Measurements from ENCODE around the gene SYT1.

The SYT1 gene

DNA sequence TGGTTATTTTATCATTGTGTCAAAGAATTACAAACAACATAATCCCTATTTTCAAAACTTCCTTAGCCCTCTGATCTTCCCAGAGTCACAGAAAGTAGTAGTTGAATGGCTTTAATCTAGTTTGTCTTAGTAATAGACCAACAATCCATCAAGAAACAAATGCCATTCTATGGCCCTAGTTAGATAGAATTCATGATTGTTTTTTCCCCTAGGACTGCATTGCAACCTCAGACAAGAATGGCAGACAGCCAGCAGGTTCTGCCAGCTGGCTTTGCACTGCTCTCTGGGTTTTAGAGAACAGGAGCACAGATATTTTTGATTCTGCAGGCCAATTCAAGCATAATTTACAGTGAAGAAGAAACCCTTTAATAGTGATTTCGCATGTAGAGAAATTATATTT is 33.8 kb downstream of the SYT1 start:
- no peak for DNase-seq

DNA sequence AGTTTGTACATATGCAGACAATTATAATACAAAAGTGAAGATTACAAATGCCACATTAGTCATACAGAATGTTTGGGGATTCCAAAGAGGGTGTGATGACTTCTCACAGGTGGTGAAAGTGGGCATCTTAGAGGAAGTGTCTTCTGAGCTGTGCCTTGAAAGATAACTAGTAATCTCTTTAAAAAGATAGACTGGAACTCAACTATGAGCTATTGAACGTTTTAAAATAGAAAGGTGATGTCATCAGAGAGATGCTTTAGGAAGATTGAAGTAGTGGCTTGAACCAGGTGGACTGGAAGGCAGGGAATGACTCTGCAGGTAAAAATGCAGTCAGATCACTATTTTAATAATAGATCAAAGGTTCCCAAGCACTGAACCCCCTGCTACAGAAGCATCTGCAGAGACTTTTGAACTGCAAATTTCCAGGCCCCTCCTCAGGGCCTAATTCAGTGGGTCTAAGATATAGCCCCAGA is 50.3 kb downstream of the SYT1 start:
- no peak for DNase-seq

DNA sequence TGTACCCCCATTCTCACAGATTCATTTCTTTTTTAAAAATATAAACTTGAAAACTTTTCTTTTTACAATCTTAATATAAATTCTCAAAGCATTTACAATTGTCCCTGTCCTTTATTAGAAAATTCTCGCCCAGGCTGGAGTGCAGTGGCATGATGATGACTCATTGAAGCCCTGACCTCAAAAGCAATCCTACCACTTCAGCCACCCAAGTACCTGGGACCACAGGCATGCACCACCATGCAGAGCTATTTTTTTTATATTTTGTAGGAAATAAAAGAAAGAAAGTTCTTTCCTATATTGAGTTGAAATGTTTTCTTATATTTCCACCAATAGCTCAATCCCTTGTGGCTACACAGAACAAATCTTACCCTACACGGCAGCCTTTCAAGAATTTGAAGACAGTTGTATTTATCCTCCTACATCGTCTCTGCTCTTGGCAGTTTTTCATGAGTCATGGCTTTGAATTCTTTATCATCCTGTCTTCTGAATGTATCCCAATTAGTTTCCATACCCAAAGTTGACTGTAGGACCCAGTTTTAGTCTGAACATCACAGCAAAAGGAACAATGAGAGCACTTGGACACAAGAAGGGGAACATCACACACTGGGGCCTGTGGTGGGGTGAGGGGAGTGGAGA is 52.4 kb downstream of the SYT1 start:
- no peak for DNase-seq

DNA sequence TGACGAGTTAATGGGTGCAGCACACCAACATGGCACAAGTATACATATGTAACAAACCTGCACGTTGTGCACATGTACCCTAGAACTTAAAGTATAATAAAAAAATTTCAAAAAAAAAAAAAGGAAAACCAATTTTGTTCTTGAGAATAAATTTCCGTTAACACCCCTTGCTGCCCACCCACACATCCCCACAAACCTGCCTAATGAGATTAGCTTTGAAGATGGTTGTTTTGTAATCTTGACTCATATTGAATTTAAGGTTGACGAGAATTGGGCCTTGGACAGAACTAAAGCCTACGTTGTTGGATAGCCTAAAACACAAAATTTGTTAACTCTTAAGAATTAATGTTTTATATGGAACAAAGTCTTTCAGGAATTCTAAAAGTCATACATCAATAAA is 52.9 kb downstream of the SYT1 start:
- DNase-seq, result no peak

DNA sequence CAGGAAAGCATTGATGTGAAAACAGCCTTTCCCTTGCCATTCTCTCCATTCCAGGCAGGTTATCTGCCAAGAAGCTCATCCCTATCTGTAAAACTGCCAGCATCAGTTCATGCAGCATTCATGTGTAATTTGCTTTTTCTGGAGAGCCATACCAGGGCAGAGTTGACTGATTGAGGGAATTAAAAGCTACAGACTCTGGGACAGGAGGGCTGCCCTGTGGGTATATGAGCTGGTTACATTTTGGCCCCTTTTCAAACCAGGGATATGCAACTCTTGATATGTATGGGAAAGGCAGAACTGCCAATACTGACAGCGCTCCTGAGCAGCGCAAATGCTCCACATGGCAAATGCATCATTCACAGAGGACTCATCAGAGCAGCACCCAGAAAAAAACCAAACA is 53.7 kb downstream of the SYT1 start:
- DNase-seq, result no peak

DNA sequence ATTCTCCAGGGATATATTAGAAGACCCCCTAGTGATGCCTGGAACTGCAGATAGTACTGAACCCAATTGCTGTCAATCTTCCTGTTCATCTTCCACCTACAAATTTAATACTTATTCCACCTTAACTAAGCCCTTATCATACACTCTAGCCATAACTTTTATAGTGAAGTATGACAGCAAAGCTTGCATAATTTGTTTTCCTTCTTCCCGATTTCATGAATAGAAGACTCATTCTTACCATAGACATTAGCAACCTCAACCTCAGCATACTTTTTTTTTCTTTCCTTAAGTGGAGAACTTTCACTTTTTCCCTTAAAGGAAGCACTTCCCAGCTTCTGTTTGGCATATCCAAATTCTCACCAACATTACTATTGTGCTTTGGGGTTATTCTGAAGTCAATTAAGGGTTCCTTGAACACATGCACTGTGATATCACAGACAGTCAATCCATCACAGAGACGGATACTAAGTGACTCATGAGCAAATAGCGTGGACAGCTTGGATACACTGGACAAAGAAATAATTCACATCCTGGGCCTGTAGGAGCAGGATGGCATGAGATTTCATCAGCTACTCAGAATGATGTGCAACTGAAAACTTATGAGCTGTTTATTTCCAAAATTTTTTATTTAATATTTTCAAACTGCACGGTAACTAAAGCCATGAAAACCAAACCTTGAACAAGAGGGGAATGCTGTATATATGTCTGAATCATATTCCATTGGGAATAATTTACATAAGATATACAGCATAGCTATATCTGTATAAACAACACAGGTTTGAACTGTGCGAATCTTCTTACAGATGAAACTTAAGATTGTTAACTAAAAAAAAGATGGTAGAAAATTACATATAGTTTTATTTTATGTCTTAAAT is 63.9 kb downstream of the SYT1 start:
- no peak for DNase-seq

DNA sequence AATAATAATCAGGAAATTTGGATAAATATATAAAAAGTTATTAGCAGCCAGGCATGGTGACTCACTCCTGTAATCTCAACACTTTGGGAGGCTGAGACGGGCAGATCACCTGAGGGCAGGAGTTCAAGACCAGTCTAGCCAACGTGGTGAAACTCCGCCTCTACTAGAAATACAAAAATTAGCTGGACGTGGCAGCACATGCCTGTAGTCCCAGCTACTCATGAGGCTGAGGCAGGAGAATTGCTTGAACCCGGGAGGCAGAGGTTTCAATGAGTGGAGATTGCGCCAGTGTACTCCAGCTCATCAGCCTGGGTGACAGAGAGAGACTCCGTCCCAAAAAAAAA is 64.5 kb downstream of the SYT1 start:
- no peak for DNase-seq

DNA sequence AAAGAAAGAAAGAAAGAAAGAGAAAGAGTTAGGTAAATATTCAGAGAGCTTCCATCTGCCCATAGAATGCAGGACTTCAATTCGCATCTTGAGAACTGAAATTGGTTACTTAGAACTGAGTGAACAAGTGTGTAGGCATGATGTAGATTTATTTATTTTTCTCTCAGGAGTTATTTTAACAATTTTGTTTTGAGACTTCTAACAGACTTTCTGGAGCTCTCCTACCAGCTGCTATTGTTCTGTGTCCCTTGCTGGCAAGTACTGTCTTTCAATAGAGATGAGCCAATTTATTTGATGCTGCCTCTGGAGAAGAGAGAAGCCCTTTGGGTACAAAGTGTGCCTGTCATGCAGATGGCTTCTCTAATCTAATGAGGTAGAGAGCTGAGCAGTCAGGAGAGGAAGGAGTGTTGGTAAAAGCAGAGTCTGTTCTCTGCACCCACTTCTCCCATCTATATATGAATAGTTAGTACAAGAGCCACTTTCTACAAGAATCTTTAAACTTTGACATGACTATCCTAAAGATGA is 67.0 kb downstream of the SYT1 start:
- no peak for DNase-seq

DNA sequence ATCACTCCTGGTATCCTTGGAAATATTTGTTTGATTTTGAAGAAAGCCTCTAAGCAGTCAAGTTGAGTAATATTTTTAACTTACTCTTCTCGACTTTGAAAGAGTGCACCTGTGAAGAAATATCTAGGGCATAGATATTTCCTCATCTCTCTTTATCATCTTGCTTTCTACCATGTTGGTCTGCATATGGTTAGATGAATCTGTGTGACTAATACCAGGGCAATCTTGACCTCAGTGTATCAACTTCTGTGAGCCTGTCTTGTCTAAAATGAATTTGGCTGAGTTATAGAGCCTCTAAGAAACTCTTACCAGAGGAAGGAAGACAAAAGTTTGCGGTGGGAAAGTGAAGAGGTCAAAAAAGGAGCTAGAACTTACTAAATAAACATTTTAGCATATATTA is 68.4 kb downstream of the SYT1 start:
- no peak for DNase-seq

DNA sequence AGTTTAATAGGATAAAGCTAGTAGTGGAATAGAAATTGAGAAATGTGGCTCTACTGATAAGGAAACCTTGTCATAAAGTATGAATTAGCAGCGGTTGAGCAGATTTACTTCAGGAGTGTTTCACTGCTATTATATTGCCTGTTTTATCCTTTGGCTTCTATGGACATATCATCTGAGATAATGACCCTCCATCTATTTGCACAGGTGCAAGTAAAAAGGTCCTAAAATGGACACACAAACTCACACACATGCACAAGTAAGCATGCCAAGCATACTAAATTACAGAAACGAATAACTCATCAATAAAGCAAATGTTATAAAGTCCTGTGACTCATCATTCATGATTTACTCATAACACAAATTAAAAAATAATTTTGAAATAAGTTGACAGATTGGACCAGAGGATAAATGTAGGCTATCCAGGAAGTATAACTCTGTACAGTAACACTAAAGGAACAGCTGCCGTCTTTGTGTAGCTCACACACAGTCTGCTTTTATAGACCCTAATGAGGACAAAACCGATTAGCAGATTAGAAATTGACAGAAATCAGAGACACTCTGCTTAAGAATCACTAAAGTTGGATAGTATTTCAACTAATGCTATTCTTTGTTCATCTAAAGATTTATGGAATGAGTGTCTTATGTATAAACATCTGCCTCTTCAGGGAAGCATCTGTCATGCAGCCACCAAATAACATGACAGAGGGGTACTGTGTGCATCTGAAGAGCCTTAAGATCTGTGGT is 73.9 kb downstream of the SYT1 start:
- no peak for DNase-seq

DNA sequence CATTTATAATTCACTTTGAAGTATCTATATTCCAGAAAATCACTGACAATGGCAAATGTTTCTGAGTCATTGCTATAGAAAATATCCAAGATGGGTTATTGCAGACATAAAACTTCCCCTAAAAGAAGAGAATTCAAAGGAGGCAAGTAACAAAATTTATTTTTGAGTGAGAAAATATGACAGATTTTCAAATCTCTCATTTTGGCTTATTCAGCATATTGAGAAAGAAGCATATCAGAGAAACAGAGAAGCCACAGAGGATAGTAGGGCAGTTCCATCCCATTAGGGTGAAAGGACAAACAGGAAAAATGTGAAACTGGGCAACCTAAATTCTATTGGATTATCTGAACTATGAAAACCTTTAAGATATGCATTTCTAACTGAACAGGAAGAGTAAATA is 85.0 kb downstream of the SYT1 start:
- no peak for DNase-seq

DNA sequence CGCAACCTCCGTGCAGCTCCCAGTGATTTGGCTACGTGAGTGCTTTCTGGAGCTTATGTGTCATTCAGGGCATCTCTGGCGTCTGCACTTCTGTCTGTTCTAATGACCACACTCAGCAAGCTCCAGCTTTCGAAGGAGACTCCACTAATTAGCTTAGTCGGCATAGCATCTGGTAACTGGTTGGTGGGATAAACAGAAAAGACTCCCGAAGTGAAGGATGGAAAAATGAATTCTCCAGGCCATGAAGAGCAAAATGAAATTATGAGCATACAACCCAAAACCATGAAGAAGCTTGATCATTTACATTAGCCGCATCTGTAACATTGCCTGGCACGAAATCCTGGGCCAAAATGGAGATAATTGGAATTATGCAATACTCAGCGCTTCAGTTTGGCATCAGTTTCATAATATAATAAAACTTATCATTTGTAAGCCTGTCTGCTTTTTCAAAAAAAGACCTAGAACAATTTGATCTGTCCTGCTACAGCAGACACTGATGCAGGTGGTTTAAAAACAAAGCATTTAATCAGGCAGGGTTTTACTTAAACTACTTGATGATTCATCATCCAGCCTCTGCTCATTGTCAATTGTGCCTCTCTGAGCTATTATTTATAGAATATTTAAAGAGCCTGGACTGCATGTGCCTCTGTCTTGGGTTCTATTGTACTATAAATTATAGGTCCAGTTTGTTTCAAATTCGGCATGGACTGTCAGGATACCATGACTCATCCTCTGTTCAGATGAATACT is 87.4 kb downstream of the SYT1 start:
- DNase-seq, result no peak

DNA sequence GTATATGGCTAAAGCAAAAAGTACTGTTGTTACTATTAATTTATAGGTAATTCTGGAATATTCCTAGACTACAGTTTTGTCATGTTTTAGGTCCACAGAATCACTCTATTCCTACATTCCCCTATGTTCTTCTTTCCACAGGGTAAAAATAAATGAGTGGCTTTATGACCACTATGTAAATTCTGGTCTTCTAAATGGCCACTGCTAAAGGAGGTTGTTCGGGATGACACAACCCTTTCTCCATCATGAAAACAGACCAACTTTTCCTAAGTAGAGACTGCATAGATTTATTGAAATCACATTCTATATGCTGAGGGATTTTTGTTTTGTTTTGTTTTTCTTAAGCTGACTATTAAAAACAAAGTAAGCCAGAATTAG is 88.0 kb downstream of the SYT1 start:
- DNase-seq, result no peak

DNA sequence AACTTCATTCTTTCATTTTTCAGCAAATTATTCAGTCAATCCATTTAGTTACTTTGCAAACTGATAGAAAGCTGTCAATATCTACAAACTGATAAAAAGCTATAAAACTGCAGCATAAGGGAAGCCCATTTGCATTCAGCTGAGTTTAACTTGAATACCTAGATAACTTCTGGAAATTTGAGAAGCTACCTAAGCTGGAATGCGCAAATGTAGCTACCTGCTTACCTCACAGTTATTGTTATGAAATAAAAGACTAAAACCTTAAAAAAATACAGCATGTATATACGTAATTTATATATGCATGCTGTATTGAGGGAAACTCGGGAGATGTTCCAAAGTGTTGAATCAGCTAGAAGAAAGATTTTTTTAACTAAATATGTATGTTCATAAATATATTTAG is 94.4 kb downstream of the SYT1 start:
- DNase-seq, result no peak

DNA sequence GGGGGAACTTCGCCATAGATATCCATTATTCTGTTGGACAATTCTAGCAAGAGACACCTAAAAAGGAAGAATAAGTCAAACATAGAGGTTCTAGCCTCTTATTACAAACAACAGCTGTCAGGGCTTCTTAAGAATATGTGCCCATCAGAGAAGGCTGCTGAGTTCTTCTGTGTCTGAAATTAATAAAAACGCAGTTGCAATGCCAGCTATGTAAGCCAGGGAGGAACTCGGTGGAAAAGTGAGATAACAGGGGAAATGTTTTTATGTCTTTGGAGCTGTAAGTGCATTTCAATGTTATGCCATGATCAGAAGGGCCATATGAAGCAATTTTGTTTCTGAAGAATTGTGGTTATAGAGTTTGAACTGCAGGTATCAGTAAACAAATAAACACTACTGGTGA is 95.0 kb downstream of the SYT1 start:
- DNase-seq, result no peak

DNA sequence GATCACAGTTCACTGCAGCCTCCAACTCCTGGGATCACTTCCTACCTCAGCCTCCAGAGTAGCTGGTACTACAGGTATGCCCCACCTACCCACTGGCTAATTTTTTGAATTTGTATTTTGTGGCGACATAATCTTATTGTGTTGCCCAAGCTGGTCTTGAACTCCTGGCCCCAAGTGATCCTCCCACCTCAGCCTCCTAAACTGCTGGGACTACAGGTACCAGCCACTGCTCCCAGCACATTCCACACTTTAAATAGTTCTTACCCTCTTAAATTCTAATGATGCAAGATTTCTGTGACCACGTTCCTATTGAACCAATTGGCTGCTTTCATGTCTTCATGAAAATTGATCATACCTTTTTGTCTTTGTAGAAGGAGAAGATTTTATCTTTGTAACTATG is 96.6 kb downstream of the SYT1 start:
- DNase-seq, result no peak

DNA sequence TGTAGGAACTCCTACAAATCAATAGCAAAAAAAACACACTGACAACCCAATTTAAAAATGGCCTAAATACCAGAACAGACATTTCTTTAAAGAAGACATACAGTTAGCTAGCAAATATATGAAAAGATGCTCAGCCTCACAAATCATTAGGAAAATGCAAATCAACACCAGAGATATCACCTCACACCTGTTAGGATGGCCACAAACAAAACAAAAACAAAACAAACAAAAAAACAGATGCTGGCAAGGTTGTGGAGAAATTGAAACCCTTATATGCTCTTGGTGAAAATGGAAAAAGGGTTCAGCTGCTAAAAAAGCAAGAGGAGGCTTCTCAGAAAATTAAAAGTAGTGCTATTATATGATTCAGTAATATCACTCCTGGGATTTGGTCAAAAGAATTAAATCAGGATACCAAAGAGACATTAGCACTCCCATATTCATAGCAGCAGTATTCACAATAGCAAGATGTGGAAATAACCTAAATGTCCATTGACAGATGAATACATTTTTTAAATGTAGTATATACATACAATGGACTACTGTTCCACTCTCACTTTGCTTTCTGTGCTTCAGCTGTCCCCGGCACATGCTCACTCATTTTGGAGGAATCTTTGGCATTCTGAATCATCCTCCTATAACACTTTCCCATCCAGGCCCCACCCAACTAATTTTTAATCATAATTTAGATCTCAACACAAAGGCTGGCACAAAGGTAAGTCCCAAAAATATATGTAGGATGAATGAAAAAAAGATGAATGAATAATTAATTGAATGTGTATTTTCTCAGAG is 99.1 kb downstream of the SYT1 start:
- no peak for DNase-seq

DNA sequence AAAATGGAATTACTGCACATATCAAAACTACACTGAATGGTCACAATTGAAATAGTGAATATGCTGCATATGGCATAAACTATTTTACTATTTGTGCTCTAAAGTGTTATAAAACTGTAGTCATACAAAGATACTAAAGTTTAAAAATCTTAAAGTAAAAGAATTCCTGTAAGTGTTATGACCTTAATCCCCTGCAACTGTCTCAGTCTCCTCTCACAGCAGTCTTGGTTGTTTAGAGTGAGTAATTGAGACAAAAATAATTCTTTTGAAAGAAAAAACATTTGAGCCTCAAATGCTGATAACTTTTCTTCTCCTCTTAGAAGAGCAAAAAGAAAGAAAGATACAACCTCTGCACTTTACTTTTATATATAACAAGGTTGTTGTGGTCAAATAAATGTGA is 99.9 kb downstream of the SYT1 start:
- no peak for DNase-seq

DNA sequence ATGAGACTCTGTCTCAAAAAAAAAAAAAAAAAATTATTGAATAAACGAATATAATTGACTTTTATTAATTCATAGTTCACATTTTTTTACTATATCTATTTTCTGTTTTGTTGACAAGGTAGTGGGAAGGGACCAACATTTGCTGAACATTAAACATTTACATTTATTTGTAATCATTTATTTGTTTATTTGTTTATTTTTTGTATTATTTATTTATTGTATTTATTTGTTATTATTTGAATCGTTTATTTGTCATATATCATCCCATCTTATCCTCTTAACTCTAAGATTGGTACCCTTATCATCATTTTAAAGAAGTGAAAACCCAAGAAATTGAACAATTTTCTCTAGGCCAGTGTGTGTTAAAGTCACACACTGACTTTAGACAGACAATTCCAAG is 101.5 kb downstream of the SYT1 start:
- DNase-seq, result no peak

DNA sequence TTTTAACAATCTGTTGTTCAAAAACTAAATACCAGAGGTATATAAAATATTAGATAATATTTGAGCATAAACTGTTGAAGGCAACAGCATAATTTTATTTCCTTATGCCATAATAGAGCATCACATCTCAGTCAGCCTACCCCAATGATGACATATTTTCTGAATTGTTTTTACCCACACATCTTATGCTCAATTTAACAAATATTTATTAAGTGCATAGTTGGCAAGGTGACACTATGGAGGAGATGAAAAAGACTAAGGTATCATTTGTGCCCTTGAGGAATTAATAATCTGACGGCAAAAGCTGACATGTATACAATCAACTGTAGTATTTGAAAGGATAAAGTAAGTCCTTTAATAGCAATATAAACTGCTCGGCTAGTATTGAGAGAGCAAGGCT is 102.4 kb downstream of the SYT1 start:
- no peak for DNase-seq

DNA sequence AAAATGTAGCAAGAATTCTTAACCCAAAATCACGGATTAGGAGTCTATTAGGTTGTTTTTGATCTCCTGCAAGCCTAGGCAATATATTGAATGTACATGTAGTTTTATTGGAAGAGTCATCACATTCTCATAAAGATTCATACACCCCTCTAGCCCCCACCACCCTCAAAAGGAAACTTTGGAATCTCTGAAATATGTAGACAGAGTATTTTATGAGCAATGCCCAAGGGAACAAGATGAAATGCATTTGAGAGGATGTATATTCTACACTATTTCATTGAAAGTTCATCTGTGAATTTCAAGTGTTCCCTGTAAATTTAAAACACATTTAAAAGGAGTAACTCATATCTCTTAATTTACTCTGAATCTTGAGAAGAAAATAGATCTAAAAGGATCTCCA is 103.7 kb downstream of the SYT1 start:
- DNase-seq, result no peak

DNA sequence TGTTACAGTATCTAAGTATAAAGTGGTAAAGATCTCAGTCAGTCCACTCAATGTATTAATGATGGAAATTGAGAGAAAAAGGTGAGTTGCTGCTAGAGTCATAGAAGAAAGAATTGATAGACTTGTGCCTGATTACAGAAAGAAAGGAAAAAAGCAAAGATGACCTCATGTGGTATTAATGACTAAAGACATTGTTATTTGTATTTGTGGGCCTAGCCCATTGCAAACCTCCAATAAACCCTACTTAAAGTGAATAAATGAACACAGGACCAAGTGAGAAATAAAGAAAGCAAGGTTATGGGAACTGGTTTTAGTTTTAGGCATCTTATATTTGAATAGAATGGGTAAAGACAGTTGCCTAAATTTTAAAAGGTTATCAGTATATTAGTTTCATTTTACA is 105.5 kb downstream of the SYT1 start:
- DNase-seq, result no peak
